GM18520 (cell line): Measurements from ENCODE around the gene COL23A1.

Source experiments
- ATAC-seq: cut with Tn5 transposase; IDR thresholded peaks from one replicate; pipeline ENCODE4 v1.9.1; 2021; ENCODE audit not compliant: unreplicated experiment

The COL23A1 gene

DNA sequence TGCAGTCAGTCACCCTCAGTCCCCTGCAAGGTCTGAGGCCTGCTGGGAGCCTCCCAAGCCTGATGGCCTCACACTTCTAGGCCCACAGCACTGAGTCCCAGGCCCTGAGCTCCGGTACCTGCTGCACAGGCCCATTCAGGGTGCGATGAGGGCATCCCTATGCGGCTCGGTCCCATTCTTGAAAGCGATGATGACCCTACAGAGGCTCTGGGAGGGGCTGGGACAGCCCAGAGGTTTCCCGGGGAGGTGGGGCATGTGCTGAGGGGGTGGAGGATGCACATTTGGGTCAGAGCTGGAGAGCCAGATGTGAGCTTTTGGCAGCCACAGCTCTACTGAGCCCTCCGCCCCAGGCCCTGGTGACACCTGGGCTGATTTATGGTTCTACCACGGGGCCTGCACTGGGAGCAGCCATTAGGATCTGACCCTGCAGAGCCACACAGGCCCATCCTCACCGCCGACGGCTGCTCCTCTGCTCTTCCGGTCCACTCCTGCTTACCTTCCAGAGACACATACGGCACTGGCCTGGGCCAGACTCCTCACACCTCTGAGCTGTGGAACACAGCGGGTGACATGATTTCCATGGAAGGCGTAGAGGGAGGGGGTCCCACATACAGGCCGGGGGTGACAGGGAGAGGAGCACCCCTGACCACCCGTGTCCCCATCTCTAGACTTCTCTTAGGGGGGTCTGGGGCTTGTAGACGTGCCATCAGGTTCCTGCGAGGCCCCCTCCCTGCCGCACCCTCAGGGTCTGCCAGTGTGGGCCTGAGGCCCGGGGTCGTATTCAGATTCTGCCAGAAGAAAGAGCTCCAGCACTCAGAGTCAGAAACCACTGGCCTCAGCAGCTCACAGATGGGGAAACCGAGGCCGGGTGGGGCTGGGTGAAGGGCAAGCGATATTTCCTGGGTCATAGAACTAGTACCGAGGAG, 53.4 kb downstream of the COL23A1 start:
- ATAC-seq = no peak

GRCh38 chr5:178535299-178536175, 54.7 kb downstream of the COL23A1 start:
- no peak for ATAC-seq

DNA sequence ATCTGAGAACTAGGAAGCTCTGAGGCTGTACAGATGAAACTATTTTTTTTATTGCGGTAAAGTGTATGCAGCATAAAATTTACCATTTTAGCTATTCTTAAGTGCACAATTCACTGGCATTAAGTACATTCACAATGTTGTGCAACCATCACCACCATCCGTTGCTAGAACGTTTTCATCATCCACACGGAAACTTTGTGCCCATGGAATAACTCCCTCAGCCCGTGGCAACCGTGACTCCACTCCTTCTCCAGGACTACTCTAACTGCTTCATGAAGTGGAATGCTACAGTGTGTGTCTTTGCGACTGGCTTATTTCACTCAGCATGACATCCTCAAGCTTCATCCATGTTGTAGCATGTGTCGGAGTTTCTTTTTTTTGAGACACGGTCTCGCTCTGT, 57.1 kb downstream of the COL23A1 start:
- no peak for ATAC-seq

- no peak for ATAC-seq
Measured at GRCh38 chr5:178532666-178533065, 57.5 kb downstream of the COL23A1 start.

DNA sequence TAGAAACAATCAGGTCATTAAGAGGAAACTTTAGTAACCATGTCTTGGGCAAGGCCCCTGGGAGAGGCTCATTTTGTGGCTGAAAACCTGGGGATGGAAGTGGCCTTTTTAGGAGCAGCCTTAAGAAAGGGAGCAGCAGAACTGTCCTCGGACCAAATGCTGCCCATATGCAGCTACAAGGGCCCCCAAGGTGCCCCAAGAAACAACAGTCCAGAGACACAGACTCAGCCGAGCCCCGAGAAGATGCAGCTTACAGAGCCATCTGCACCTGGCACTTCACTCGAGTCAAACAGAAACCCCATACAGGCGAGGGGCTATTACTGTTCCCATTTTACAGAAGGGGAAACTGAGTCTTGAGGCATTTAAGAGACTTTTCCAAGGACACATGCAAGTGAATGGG, 58.0 kb downstream of the COL23A1 start:
- ATAC-seq = no peak

DNA sequence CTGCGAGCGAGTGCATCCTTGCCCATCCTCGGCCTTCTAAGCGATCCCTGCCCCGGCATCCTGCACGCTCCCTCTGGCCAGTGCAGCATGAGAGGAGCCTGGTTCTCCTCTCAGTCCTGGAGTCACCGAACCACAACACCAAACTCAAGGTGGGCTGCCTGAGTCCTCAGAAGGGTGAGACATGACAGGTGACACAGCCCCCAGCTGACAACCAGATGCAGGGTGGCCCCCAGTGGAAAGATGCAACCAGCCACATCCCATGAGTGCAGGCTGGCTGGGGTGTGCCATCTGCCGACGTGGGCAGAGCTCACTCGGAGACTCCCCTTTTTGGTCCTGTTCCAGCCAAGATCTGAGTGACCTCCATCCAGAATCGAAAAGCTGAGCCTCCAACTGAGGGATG, 58.4 kb downstream of the COL23A1 start:
- ATAC-seq = no peak

DNA sequence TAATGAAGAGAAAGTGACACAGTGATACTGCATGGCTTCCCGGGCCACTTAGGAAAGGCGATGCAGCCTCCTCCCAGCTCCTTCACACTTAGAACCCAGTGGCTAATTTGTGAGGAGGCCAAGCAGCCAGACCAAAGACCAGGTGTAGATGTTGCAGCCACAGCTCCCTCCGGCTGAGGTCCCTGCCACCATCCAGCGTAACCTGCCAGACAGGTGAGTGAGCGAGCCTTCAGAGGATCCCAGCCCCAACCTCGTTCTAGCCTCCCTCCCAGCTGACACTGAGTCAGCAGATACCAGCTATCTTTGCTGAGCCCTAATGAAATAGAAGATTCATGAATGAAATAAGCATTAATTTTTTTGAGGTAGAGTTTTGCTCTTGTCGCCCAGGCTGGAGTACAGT, 59.7 kb downstream of the COL23A1 start:
- ATAC-seq = no peak

DNA sequence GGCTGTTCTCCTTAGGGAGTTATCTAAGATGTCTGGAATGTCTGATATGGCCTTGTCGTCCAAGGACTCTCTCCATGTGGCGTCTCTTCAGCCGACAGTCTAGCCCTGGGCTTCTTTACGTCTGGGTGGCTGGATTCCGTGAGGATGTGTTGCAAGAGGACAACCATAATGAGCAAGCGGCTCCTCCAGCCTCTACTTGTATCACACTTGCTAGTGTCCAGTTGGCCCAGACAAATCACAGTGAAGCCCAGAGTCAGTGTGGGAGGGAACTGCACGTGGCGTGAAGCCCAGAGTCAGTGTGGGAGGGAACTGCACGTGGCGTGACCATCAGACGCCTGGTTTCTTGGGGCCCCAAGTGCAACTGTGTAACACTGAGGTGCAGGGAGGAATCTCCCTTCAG, 61.1 kb downstream of the COL23A1 start:
- ATAC-seq = no peak

GRCh38 chr5:178527458-178528307, 62.5 kb downstream of the COL23A1 start:
- no peak for ATAC-seq

- no peak for ATAC-seq
Measured at GRCh38 chr5:178526773-178527457, 63.3 kb downstream of the COL23A1 start.

DNA sequence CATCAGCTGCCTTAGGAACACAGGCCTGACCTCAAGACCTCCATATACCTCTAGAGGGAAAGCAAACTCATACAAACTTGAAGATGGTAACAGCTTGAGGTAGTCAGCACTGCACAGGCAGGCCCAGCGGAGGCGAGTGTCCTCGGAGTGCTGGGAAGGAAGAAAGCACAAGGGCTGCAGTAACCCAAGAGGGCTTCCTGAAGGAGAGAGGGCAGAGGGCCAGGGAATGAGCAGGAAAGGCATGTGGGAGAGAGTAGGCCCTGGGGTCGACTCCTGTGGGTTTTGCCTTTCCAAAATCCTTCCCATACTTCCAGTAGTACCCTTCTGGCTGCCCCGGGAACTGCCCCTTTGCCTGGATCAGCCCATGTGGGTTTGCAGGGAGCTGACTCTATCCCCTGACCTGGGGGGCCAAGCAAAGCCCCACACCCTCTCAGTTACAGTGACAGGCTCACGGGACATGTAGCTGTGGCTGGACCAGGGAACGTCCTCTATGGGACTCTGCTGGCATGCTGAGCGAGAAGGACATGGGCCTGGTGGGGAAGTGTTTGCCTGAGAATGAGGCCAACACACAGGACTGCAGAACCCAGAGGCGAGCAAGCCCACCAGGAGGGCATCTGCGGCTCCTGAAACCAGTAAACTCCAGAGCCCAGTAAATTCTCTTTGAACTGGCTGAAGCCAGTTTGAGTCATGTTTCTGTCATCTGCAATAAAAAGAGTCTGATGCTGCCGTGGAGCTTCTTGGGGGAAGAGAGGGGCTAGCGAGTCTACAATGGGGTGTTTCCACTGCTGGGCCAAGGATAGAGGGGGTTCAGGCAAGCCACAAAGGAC, 64.1 kb downstream of the COL23A1 start:
- ATAC-seq = no peak

- no peak for ATAC-seq
Measured at GRCh38 chr5:178524093-178524882, 65.9 kb downstream of the COL23A1 start.

DNA sequence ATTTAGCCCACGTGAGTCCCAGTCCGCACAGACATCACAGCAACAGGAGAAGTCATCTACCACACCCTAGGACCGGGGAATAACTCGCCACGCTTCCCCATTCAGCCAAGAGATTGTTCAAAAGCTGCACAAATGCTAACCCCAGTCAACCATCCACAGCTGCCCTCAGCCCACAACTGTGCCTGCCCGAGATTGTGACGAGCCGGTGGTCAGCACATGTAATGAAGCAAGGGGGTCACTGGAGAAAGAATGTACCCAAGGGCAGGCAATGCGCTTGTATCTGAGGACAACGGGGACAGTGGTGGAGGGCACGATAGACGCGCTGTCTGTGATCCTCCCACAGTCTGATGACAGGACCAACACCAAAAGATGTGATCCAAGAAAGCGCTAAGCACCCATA, 67.8 kb downstream of the COL23A1 start:
- ATAC-seq = no peak

DNA sequence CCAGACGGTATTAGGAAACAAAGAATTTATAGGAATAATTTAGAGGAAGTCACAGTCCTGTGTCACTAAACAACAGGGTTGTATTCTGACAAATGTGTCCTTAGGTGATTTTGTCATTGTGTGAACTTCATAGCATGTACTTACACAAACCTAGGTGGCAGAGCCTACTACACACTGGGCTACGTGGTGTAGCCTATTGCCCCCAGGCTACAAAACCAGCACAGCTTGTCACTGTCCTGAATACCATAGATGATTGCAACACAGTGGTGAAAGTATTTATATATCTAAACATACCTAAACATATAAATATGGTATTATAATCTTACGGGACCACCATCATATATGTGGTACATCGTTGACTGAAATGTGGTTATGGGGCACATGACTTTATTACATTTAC, 69.3 kb downstream of the COL23A1 start:
- ATAC-seq = no peak

- no peak for ATAC-seq
Measured at GRCh38 chr5:178519804-178520203, 70.4 kb downstream of the COL23A1 start.

DNA sequence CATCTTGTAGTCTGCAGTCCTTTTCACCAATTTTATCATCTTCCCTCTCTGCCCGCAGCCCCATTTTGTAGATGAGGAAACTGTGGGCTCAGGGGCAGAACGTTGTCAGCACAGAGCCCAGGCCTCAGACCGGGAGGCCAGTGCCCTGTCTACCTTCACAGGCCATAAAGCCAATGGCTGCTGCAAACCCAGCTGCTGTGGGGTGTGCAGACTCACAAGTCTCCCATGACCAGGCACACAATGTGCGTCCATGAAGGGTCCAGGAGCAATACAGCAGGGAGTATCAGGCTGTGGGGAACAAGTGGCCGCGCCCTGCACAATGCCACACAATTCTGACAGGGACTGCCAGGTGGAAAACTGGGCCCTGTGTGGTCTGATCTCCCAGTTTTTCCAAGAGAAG, 71.0 kb downstream of the COL23A1 start:
- no peak for ATAC-seq

DNA sequence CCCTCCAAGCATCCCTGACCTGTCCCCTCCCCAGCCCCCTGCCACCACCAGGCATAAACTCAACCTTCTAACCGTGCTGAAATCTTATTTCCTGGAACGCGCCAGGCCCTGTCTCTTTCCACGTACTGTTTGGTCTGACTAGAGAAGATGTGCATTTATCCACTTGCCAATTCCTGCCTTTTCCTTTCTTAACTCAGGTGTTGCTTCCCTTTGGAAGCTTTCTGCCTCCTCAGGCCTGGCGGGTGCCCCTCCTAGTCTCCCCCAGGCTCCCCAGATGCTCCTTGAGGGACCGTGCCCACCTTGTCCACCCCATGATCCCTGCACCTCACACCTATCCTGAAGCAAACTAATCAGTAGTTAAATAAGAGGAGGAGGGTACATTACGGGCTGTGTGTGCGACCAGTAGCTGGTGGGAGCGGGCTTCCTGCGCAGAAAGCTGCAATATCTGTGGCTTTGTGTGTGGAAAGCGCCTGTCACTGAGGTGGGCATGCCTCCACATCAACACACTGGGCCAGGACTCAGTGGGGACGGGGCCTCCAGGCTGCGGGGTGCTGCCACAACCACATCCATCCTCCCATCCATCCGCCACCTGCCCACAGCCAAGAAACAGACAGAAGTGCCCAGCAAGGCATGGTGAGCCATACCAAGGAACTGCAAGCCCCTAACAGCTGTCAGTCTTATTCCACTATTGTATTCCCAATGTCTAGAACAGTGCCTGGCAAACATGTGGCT, 73.5 kb downstream of the COL23A1 start:
- ATAC-seq = no peak
